ENCODE data around the gene STUB1.
A peak's percentile ranks its signal among the peaks of the same experiment; 100 is the strongest.

Gene STUB1

GRCh38 chr16:712740-713250 is 32.6 kb downstream of the STUB1 start:
- peak; percentile 73 for DNase-seq (ENCODE audit: low read depth)

GRCh38 chr16:714079-714478 is 33.9 kb downstream of the STUB1 start:
- DNase-seq (ENCODE audit: low read depth): no peak

GRCh38 chr16:714558-715476 is 34.6 kb downstream of the STUB1 start, which contains the start of gene METRN:
METRN (plus strand) TSS chr16:715118; CDS start chr16:715290, 172 bp downstream.
- peak; percentile 48 for DNase-seq (ENCODE audit: low read depth)

- no peak for DNase-seq (ENCODE audit: low read depth)
Measured at GRCh38 chr16:715477-716199, 35.4 kb downstream of the STUB1 start.

GRCh38 chr16:716200-716568 is 36.0 kb downstream of the STUB1 start:
- peak; percentile 48 for DNase-seq (ENCODE audit: low read depth)

GRCh38 chr16:716768-717325 is 36.6 kb downstream of the STUB1 start:
- no peak for DNase-seq (ENCODE audit: low read depth)

- no peak for DNase-seq (ENCODE audit: low read depth)
Measured at GRCh38 chr16:717450-718245, 37.4 kb downstream of the STUB1 start.

GRCh38 chr16:718389-718788 is 38.2 kb downstream of the STUB1 start:
- no peak for DNase-seq (ENCODE audit: low read depth)

- DNase-seq (ENCODE audit: low read depth): no peak
Measured at GRCh38 chr16:718922-719321, 38.7 kb downstream of the STUB1 start.

GRCh38 chr16:719815-720446 is 39.7 kb downstream of the STUB1 start:
- DNase-seq (ENCODE audit: low read depth): no peak

GRCh38 chr16:720447-720989 is 40.3 kb downstream of the STUB1 start:
- DNase-seq (ENCODE audit: low read depth): peak; percentile 30

- peak; percentile 39 for DNase-seq (ENCODE audit: low read depth)
Measured at GRCh38 chr16:720990-721764, 41.0 kb downstream of the STUB1 start, which contains the start of gene ANTKMT. ANTKMT (plus strand) TSS chr16:721146; CDS start chr16:721275, 129 bp downstream.

GRCh38 chr16:721765-722540 is 41.7 kb downstream of the STUB1 start:
- no peak for DNase-seq (ENCODE audit: low read depth)

- DNase-seq (ENCODE audit: low read depth): no peak
Measured at GRCh38 chr16:722835-723633, 42.8 kb downstream of the STUB1 start.

- DNase-seq (ENCODE audit: low read depth): no peak
Measured at GRCh38 chr16:723695-724094, 43.5 kb downstream of the STUB1 start.

GRCh38 chr16:724188-725040 is 44.2 kb downstream of the STUB1 start:
- DNase-seq (ENCODE audit: low read depth): no peak

- DNase-seq (ENCODE audit: low read depth): no peak
Measured at GRCh38 chr16:725041-725376, 44.8 kb downstream of the STUB1 start.

All from fibroblast of the conjunctiva (primary cell).